ENCODE results near the gene GLCCI1.

- TF ChIP-seq FOXP2 (optimal IDR thresholded peaks at IDR 0.05; ENCODE audit: control extremely low read depth, extremely low read length, insufficient read depth) = no peak
- no peak for TF ChIP-seq EZH2 (IDR thresholded peaks at IDR 0.05)
Measured at GRCh38 chr7:7920056-7920455, 48.5 kb upstream of the GLCCI1 start.

Measured in SK-N-MC (cell line).